Neural crest cell (in vitro differentiated cells): Measurements from ENCODE around the gene KIAA2012. TPM values are rescaled to one million over a fixed set of nuclear protein-coding genes. Genes with fewer than 3 reads are reported as not detected.

Experiments
- DNase-seq: peaks from one replicate; pipeline ENCODE4 v3.0.0; 2021; ENCODE audit warnings: low read depth, mixed read lengths, low spot score
- H3K27ac Mint-ChIP-seq: one replicate; pipeline ENCODE4 v1.8.0; 2021; ENCODE audit warnings: mild to moderate bottlenecking, mixed read lengths; ENCODE audit not compliant: unreplicated experiment
- H3K27me3 Mint-ChIP-seq: 2 replicates; pipeline ENCODE4 v1.8.0; 2021; ENCODE audit warnings: low read depth, mild to moderate bottlenecking, mixed read lengths
- H3K36me3 Mint-ChIP-seq: 2 replicates; pipeline ENCODE4 v1.8.0; 2021; ENCODE audit warnings: low read depth, mild to moderate bottlenecking, mixed read lengths
- H3K4me1 Mint-ChIP-seq: 2 replicates; pipeline ENCODE4 v1.8.0; 2021; ENCODE audit warnings: mixed read lengths
- H3K4me3 Mint-ChIP-seq: one replicate; pipeline ENCODE4 v1.8.0; 2021; ENCODE audit warnings: mild to moderate bottlenecking, mixed read lengths
- H3K9me3 Mint-ChIP-seq: 2 replicates; pipeline ENCODE4 v1.8.0; 2021; ENCODE audit warnings: mixed read lengths
- total RNA-seq: library from RNA; stranded (reverse); gene quantifications from 2 replicates; pipeline ENCODE4 v1.2.1, GENCODE V29; 2021
- TF ChIP-seq, protein P1 (sequence below): fragments of 200-600 bp; sonication (generic); conservative IDR thresholded peaks from 2 replicates; pipeline ENCODE4 v1.5.0; 2021; ENCODE audit warnings: antibody characterized with exemption, mild to moderate bottlenecking

The KIAA2012 gene
- total RNA-seq, 1 donor from 2014 or later, result 0.07 TPM

DNA sequence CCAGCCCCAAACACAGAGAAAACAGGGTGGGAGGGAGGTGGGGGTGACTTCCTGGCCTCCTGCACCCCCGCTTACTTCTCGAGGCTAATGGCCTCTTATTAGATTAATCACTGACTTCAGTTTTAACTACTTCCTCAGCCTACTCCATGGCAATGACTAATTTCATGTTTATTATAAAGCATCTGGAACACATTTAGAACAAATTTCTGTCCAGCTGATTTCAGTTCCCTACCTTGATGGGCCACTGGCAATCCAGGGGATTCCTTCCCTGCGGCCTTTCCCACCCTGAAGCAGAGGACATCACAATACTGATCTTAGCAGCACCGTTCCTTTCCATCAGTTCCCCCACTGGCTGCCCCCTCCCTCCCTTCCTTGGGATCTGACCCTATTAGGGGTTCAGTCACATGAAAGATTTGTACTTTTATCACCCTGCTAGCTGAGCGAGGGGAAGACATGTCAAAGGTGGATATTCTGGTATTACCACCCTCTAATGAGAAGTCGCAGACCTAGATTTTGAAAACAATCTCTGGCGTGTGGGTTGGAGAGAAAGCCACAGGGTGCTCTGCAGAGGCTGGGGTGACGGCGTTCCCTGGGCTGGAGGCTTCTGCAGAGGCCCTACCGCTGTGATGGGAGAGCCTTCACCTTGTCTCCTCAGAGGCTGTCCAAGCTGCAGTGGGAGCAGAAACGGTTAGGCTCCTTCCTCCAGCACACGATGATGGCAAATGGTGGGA is 67.6 kb downstream of the KIAA2012 start:
- peaks cover 29% of the 10 kb centered on the region for H3K4me1 Mint-ChIP-seq
- H3K9me3 Mint-ChIP-seq, result no peaks in the 10 kb centered on the region
- H3K36me3 Mint-ChIP-seq, result no peaks in the 10 kb centered on the region
- H3K27me3 Mint-ChIP-seq, result peaks cover 3% of the 10 kb centered on the region
- no peak overlapping the region for H3K27ac Mint-ChIP-seq
- DNase-seq, result no peak
- TF ChIP-seq, protein P1, sequence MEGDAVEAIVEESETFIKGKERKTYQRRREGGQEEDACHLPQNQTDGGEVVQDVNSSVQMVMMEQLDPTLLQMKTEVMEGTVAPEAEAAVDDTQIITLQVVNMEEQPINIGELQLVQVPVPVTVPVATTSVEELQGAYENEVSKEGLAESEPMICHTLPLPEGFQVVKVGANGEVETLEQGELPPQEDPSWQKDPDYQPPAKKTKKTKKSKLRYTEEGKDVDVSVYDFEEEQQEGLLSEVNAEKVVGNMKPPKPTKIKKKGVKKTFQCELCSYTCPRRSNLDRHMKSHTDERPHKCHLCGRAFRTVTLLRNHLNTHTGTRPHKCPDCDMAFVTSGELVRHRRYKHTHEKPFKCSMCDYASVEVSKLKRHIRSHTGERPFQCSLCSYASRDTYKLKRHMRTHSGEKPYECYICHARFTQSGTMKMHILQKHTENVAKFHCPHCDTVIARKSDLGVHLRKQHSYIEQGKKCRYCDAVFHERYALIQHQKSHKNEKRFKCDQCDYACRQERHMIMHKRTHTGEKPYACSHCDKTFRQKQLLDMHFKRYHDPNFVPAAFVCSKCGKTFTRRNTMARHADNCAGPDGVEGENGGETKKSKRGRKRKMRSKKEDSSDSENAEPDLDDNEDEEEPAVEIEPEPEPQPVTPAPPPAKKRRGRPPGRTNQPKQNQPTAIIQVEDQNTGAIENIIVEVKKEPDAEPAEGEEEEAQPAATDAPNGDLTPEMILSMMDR, result no peak
- no peak overlapping the region for H3K4me3 Mint-ChIP-seq

DNA sequence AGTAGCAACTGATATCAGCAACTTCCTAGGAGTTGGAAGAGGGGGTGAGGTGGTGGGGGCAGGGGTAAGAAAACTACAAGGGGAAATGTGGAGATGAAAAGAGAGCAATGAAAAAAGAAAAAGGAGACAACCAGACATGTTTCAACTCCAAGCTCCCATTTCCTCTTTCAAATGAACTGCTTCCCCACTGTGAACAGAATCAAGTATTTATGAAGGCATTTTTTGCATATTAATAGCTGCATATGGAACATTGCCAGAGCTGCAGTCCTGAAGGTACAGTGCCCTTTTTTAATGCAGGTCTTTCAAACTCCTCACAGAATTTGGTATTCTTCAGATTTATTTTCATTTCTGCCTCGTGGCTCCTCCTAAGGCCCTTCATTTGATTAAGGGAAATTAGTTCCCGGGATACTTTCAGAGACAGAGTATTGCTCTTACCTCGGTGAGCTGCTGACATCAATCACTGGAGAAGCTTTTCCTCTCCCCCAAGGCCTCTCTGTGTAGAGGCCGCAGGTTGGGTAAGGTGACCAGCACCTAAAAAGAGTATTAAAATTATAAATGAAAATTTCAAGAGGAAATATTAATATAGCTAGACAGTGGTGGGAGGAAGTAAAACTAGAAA is 68.4 kb downstream of the KIAA2012 start:
- Mint-ChIP-seq H3K27me3 (peaks cover 3% of the 10 kb centered on the region), H3K9me3 (no peaks in the 10 kb centered on the region), H3K36me3 (no peaks in the 10 kb centered on the region), H3K4me3 (no peak overlapping the region), H3K27ac (no peak overlapping the region), H3K4me1 (peaks cover 29% of the 10 kb centered on the region)
- no peak for DNase-seq
- TF ChIP-seq, protein P1, result no peak

DNA sequence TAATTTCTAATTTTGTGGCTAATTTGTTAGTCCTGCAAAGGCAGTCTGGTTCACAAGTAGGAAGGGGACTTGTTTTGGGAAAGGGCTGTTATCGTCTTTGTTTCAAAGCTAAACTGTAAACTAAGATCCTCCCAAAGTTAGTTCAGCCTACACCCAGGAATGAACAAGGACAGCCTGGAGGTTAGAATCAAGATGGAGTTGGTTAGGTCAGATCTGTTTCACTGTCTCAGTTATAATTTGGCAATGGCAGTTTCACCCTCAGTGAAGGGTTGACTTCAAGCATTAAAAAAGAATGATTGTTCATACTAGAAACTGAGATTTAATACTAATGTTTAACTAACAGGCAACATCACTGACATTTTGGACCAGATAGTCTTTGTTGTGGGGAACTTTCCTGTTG is 69.5 kb downstream of the KIAA2012 start:
- peaks cover 37% of the 10 kb centered on the region for H3K4me1 Mint-ChIP-seq
- TF ChIP-seq, protein P1, result no peak
- H3K9me3 Mint-ChIP-seq, result no peaks in the 10 kb centered on the region
- no peak overlapping the region for H3K4me3 Mint-ChIP-seq
- H3K27me3 Mint-ChIP-seq, result peaks cover 3% of the 10 kb centered on the region
- DNase-seq, result no peak
- H3K27ac Mint-ChIP-seq, result no peak overlapping the region
- no peaks in the 10 kb centered on the region for H3K36me3 Mint-ChIP-seq

DNA sequence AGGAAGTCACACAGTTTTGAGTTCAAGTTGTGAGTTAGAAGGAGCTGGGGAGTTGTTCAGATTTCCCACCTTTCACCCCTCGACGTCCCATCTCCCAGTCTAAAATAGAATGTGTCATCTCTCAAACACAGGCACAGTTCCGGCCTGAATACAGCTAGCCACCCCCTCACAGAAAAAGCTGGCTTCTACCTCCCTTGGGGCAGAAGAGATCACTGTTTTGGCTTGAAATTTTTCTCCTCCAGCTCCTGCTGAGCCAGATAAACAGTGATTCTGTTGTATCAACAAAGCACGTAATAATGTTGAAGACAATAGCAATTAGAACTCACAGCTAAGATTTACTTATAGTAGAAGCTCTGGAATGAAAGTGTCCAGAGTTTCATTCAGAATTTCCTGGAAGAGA is 74.7 kb downstream of the KIAA2012 start:
- H3K36me3 Mint-ChIP-seq, result no peaks in the 10 kb centered on the region
- no peaks in the 10 kb centered on the region for H3K9me3 Mint-ChIP-seq
- peak overlapping the region; percentile 17 for H3K4me3 Mint-ChIP-seq
- peaks cover 3% of the 10 kb centered on the region for H3K27me3 Mint-ChIP-seq
- H3K27ac Mint-ChIP-seq, result no peak overlapping the region
- no peak for DNase-seq
- peaks cover 57% of the 10 kb centered on the region for H3K4me1 Mint-ChIP-seq
- TF ChIP-seq, protein P1, result no peak

DNA sequence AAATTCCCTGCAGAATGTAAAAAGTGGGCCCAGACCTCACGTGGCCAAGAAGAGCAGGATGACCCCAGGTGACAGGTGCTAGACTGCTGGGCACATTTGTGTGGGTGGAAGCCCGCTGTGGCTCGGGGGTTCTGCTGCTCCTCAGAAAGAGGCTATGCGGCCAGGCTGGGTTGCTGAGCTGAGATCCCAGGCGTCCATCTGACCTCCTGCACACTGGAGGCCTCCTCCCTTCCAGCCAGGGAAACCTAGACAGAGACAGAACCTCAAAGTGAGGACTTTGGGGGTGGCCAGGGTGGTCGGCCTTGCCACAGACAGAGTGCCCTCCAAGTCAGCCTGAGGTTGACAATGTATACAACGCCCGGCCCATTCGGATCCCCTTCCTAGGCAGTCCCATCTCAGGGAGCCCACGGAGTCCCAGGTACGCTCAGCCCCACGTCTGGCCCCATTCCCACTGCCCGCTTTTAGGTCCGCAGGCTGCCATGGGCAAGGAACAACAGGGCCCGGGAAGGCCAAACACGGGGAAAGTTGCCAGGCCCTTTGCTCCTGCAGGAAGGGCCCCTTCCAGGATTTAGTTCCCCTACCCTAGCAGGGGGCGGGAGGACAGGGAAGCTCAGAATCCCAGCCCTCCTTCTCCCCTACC is 75.6 kb downstream of the KIAA2012 start:
- Mint-ChIP-seq H3K4me3 (peak overlapping the region; percentile 62), H3K36me3 (no peaks in the 10 kb centered on the region), H3K9me3 (no peaks in the 10 kb centered on the region), H3K27ac (peak overlapping the region; percentile 83), H3K4me1 (peaks cover 62% of the 10 kb centered on the region), H3K27me3 (peaks cover 3% of the 10 kb centered on the region)
- no peak for DNase-seq
- TF ChIP-seq, protein P1, result no peak
